Activated B cell treated with CpG ODN at 0.5 μM for 24 hours (primary cell): ENCODE measurements around the gene OTUB2. TPM values are rescaled to one million over a fixed set of nuclear protein-coding genes. Genes with fewer than 3 reads are reported as not detected.

ENCODE experiments used
- ATAC-seq: fragments of 200-7000 bp; cut with Tn5 transposase; one replicate; pipeline ENCODE4 v1.10.0; 2021; ENCODE audit warnings: low read depth, mild to moderate bottlenecking, moderate library complexity
- CTCF ChIA-PET: fragments of 350-600 bp; sonication (Branson Sonifier 250); formaldehyde crosslinking; loops from one replicate; lab custom pipeline; 2021; ENCODE audit warnings: antibody characterized with exemption; lab: Charles Lee
- POLR2A ChIA-PET: fragments of 350-600 bp; sonication (Branson Sonifier 250); formaldehyde crosslinking; loops from one replicate; lab custom pipeline; 2021; ENCODE audit warnings: antibody characterized with exemption; lab: Charles Lee
- DNase-seq: peaks from one replicate; pipeline ENCODE4 v3.0.0; 2022
- H3K27ac Mint-ChIP-seq: one replicate; pipeline ENCODE4 v1.8.0; 2020; ENCODE audit warnings: mixed read lengths
- H3K27me3 Mint-ChIP-seq: one replicate; pipeline ENCODE4 v1.8.0; 2021; ENCODE audit warnings: mixed read lengths
- H3K36me3 Mint-ChIP-seq: one replicate; pipeline ENCODE4 v1.8.0; 2021; ENCODE audit warnings: low read depth, mixed read lengths
- H3K4me1 Mint-ChIP-seq: one replicate; pipeline ENCODE4 v1.8.0; 2021; ENCODE audit warnings: mixed read lengths
- H3K4me3 Mint-ChIP-seq: one replicate; pipeline ENCODE4 v1.8.0; 2020; ENCODE audit warnings: mild to moderate bottlenecking, mixed read lengths
- H3K9me3 Mint-ChIP-seq: one replicate; pipeline ENCODE4 v1.8.0; 2020; ENCODE audit warnings: mixed read lengths
- CTCF ChIP-seq: fragments of 200-600 bp; IDR thresholded peaks from one replicate; pipeline ENCODE4 v1.8.0; 2022; ENCODE audit warnings: antibody characterized with exemption, mild to moderate bottlenecking
- intact Hi-C: fragments of 100-400 bp; cut with micrococcal nuclease; formaldehyde crosslinking; loops from one replicate; pipeline ENCODE4 v1.15.1; 2024
- total RNA-seq: library from RNA; stranded (reverse); gene quantifications from 2 replicates; pipeline ENCODE4 v1.2.3, GENCODE V29; 2022

OTUB2 gene
- total RNA-seq, 1 donor from 2014 or later = not detected

GRCh38 chr14:94022532-94023411, 3.4 kb upstream of the OTUB2 start:
- Mint-ChIP-seq H3K4me3 (no peak overlapping the region), H3K4me1 (peaks cover 5% of the 10 kb centered on the region), H3K9me3 (no peaks in the 10 kb centered on the region), H3K36me3 (no peaks in the 10 kb centered on the region), H3K27ac (no peak overlapping the region), H3K27me3 (peaks cover 26% of the 10 kb centered on the region)
- ATAC-seq (no peak), DNase-seq (no peak)
- intact Hi-C loops = no loop called here
- ChIA-PET POLR2A (no interaction called here), CTCF (interaction anchor here (1.1 kb wide), 1 partner anchor 14 kb away, joined by 3 read pairs; no protein-coding TSS in a partner anchor)
- TF ChIP-seq CTCF = no peak

GRCh38 chr14:94024549-94024948, 1.6 kb upstream of the OTUB2 start:
- DNase-seq (no peak), ATAC-seq (no peak)
- Mint-ChIP-seq H3K9me3 (no peaks in the 10 kb centered on the region), H3K27ac (no peak overlapping the region), H3K36me3 (no peaks in the 10 kb centered on the region), H3K4me3 (no peak overlapping the region), H3K4me1 (peaks cover 5% of the 10 kb centered on the region), H3K27me3 (peaks cover 26% of the 10 kb centered on the region)
- ChIA-PET POLR2A (no interaction called here), CTCF (interaction anchor here (1.3 kb wide), 1 partner anchor 156 kb away, joined by 3 read pairs; no protein-coding TSS in a partner anchor)
- intact Hi-C loops = no loop called here
- no peak for TF ChIP-seq CTCF

GRCh38 chr14:94025720-94026119, 420 bp upstream of the OTUB2 start:
- peaks cover 29% of the 10 kb centered on the region for H3K27me3 Mint-ChIP-seq
- ATAC-seq (no peak), DNase-seq (no peak)
- intact Hi-C loops = loop anchor here (1.0 kb wide), 2 partner anchors 54 to 56 kb away; partner anchors contain the start of genes DDX24 and IFI27L1
- TF ChIP-seq CTCF = no peak
- CTCF ChIA-PET = interaction anchor here (0.9 to 1.3 kb wide), 5 partner anchors 11 to 155 kb away, joined by 3 to 5 read pairs (median 3); no protein-coding TSS in a partner anchor
- H3K4me3 Mint-ChIP-seq = peak overlapping the region; percentile 78
- peaks cover 5% of the 10 kb centered on the region for H3K4me1 Mint-ChIP-seq
- no peaks in the 10 kb centered on the region for H3K9me3 Mint-ChIP-seq
- no peaks in the 10 kb centered on the region for H3K36me3 Mint-ChIP-seq
- no peak overlapping the region for H3K27ac Mint-ChIP-seq
- POLR2A ChIA-PET = interaction anchor here (0.6 to 1.5 kb wide), 2 partner anchors 40 to 55 kb away, joined by 4 read pairs; partner anchors contain the start of genes DDX24 and IFI27L1

GRCh38 chr14:94026889-94027469, 839 bp downstream of the OTUB2 start:
- intact Hi-C loops = loop anchor here (1.0 kb wide), 2 partner anchors 54 to 56 kb away; partner anchors contain the start of genes DDX24 and IFI27L1
- ATAC-seq = no peak
- Mint-ChIP-seq H3K27ac (no peak overlapping the region), H3K4me1 (peaks cover 5% of the 10 kb centered on the region), H3K27me3 (peaks cover 29% of the 10 kb centered on the region), H3K4me3 (peak overlapping the region; percentile 50), H3K36me3 (no peaks in the 10 kb centered on the region), H3K9me3 (no peaks in the 10 kb centered on the region)
- CTCF ChIA-PET = interaction anchor here (0.9 to 1.7 kb wide), 3 partner anchors 10 to 87 kb away, joined by 3 to 8 read pairs (median 5); no protein-coding TSS in a partner anchor
- TF ChIP-seq CTCF = no peak
- POLR2A ChIA-PET = interaction anchor here (1.5 kb wide), 1 partner anchor 54 kb away, joined by 4 read pairs; the partner anchor contains the start of genes DDX24 and IFI27L1
- DNase-seq = no peak
